ENCODE results near the gene ALDH1A1.

DNA sequence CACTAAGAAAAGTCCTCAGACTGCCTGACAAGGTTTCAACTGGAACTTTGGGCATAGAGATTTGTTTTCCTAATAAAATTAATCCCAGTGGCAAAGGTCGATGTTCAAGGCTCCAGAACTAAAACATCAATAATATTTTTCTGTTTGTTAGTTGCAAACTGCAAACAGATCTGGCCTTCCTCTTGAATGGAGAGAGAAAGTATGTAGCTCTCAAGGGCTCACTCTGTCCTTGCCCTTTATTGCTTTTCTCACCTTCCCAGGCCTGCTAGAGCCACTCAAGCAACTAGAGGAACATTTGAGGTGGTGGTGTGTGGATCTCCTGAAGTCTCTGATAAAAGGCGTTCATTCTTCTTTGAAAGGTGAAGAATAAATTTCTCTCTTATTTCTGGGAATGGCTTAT, 16.6 kb downstream of the ALDH1A1 start:
- TF ChIP-seq, protein P1, sequence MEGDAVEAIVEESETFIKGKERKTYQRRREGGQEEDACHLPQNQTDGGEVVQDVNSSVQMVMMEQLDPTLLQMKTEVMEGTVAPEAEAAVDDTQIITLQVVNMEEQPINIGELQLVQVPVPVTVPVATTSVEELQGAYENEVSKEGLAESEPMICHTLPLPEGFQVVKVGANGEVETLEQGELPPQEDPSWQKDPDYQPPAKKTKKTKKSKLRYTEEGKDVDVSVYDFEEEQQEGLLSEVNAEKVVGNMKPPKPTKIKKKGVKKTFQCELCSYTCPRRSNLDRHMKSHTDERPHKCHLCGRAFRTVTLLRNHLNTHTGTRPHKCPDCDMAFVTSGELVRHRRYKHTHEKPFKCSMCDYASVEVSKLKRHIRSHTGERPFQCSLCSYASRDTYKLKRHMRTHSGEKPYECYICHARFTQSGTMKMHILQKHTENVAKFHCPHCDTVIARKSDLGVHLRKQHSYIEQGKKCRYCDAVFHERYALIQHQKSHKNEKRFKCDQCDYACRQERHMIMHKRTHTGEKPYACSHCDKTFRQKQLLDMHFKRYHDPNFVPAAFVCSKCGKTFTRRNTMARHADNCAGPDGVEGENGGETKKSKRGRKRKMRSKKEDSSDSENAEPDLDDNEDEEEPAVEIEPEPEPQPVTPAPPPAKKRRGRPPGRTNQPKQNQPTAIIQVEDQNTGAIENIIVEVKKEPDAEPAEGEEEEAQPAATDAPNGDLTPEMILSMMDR (IDR thresholded peaks at IDR 0.05), result no peak
- no peak for TF ChIP-seq POLR2A (IDR thresholded peaks at IDR 0.05)
